GM18517 (cell line): ENCODE measurements around the gene MAP2K4.
"Not testable (repeated sequence)": the region's sequence is repeated elsewhere in the genome, so short reads cannot be mapped to it uniquely, and the experiment has no call there.

Source experiments
- ATAC-seq: cut with Tn5 transposase; IDR thresholded peaks from one replicate; pipeline ENCODE4 v1.9.1; 2021; ENCODE audit warnings: mild to moderate bottlenecking, moderate library complexity; ENCODE audit not compliant: unreplicated experiment

MAP2K4 gene

DNA sequence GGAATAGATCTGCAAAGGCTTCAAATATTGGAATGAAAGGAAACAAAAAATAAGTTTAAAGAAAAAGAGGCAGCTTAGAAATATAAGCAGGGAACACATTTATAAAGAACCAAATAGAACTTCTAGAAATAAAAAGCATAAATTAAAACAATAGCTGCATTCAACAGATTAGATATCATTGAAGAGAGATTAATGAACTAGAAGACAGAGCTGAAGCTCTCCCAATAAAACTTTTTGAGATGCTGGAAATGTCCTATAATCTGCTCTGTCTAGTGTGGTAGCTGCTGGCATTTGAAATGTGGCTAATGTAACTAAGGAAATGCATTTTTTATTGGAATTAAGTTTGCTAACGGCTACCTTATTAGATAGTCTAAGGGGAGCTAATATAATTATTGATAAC is 115.6 kb downstream of the MAP2K4 start:
- ATAC-seq, result no peak

- no peak for ATAC-seq
Measured at GRCh38 chr17:12136646-12137045, 116.0 kb downstream of the MAP2K4 start.

DNA sequence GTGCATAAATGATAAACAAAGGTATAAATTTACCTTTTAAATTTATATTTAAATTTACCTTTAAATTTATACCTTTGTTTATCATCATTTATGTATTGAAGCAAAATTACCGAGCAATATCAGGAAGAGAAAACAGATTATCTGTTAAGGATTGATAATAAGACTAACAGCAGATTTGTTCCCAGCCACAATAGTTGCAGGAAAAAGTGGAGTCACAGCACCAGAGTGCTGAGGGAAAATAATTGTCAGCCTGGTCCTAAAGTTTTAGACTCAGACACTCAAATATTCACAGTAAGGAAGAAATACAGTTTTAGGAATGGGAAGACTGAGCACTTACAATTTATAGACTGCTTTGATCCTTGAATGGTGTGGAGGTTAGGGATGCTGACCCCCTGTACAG is 117.2 kb downstream of the MAP2K4 start:
- ATAC-seq, result no peak

- no peak for ATAC-seq
Measured at GRCh38 chr17:12140685-12141084, 120.0 kb downstream of the MAP2K4 start.

- ATAC-seq, result not testable (repeated sequence)
Measured at GRCh38 chr17:12162187-12162586, 141.5 kb downstream of the MAP2K4 start.

GRCh38 chr17:12164085-12164484 is 143.4 kb downstream of the MAP2K4 start:
- ATAC-seq, result no peak

DNA sequence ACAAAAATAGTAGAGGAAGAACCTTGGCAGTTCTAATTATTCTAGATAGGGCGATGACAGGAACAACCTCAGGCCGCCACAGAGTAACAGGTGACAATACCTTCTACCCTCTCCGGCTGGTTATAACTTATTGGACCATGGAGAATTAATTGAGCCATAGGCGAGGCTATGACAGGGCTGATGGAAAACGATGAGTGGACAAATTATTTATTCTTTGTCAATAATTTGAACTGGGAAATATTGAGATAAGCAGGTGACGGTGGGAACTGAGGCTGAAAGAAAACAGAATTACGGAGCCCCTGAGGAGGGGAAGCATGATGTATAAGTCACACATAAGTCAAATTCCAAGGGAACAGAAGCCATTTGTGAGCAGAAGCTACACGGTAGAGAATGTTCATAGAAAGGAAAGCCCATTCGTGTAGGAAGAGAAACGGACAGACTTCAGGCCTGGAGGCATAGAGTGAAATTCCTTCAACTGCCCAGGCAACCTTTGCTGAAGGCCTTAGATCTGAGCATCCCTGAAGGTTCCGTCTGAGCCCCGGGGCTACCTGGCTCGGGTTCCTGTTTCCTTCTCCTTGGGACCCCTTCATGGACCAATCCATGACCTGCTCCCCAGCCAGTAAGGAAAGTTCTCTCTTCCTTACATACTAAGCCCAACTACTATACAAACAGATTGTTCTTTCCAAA is 158.1 kb downstream of the MAP2K4 start:
- ATAC-seq, result no peak

GRCh38 chr17:12180644-12181261 is 160.1 kb downstream of the MAP2K4 start:
- ATAC-seq, result no peak

DNA sequence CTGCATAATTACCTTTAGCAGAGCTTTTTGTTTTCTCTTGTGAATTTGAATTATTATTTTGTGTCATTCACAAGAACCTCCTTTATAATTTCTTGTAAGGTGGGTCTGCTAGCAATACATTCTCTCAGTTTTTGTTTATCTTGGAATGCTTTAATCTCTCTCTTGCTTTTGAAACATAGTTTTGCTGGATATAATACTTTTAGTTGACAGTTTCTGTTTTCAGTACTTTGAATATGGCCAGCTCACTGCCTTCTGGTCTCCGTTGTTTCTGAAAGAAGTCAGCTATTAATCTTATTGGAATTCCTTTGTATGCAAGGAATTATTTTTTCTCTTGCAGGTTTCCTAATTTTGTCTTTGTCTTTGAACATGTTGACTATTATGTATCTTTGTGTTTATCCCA is 167.0 kb downstream of the MAP2K4 start:
- ATAC-seq, result no peak

DNA sequence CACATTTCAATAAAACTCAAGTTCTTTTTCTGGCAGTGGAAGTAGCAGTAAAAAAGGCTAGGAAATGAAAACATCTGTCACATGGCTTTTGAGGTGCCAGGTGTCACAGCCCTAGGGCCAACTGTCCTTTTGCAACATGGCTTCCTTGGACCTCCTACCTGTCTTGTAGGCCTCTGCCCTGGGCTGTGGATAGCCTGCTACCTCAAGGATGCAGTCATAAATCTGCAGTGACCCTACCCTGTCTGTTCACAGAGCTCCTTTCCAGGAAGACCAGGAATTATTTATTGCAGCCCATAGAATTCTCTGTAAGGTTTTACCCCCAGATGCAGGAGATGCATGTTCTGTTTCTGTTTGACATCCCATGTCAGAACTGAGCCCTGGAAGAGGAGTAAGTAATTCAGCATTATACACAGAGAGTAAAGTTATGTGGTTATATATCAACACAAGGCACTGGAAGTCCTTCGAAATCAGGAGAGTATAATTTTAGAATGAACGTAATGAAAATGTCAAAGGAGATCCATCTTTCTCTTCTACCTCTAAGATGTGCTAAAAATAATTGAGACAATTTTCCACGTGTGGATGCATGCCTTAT is 172.6 kb downstream of the MAP2K4 start:
- no peak for ATAC-seq
